GM21619 (cell line): ENCODE data around the gene SPOCK1.
"Not testable (repeated sequence)": the region's sequence is repeated elsewhere in the genome, so short reads cannot be mapped to it uniquely, and the experiment has no call there.

Experiments used
- ATAC-seq: cut with Tn5 transposase; IDR thresholded peaks from one replicate; pipeline ENCODE4 v1.9.1; 2021; ENCODE audit not compliant: unreplicated experiment

The SPOCK1 gene

DNA sequence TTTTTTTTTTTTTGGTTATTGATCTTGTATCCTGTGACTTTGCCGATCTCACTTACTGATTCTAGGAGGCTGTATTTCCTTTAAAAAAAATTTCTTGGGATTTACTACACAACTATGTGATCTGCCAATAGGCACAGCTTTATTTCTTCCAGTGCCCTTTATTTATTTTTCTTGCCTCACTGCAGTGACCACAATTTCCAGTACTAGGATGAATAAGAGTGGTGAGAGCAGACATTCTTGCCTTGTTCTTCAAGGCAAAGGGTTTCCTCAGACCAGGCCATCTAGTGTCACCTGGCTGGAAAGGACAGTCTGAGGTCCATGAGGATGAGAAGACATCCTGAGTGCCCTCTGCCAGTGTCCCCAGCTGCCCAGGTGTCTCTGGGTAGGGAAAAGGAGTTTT, 265.4 kb downstream of the SPOCK1 start:
- ATAC-seq = no peak

DNA sequence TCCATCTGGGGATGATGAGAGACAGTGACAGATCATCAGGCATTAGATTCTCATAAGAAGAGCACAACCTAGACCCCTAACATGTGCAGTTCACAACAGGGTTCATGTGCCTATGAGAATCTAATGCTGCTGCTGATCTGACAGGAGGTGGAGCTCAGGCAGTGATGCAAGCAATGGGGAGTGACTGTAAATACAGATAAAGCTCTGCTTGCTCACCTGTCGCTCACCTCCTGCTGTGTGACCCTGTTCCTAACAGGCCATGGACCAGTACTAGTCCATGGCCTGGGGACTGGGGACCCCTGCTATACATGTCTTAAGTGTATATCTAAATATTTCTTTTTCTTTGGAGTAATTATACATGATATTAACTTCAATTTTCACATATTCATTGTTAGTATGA, 265.8 kb downstream of the SPOCK1 start:
- not testable (repeated sequence) for ATAC-seq

DNA sequence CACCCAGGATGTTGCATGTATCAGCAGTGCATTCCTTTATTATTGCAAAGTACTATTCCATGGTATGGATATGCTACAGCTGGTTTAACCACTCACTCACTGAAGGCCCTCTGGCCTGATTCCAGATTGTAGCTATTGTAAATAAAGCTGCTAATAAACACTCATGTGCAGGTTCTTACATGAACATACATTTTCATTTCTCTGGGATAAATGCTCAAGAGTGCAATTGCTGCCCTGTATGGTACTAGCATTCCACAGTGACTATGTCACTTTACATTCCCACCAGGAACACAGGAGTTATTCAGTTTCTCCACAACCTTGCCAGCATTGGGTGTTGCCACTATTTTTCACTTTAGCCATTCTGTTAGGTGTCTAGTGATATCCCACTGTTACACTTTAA, 267.6 kb downstream of the SPOCK1 start:
- ATAC-seq = no peak

DNA sequence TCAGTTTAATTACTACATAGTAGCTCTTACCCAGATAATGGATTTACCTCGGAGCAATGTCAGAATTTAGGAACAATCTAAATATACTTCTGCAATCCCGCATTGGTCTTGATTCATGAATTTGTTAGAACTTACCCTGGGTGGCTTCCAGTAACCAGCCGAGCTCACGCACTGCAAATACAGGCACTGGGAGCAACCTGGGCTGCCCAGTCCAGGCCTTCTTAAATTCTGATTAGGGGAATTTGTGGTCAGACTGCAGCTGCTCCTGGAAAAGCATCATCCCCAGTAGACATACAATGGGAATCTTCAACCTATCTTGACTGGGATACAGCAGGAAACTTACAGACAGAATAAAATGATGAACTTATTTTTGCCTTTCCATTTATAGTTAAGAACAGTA, 270.3 kb downstream of the SPOCK1 start:
- ATAC-seq = no peak

DNA sequence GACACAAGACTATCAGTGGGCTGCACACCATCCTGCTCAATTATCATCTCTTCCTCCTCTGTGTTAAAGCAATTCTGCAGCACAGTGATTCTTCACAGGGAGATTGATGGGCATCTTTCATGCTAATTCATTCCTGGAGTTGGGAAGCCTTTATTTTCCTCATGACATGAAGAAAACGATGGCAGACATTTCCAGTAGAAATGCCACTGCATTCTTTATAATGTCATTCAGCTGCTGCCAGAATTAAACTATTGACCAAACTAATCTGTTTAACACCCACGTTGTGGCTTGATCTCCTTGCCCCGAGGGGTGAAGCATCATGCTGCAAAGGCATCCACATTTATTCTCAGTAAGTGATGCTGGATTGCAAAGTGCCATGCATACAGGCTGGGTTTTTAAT, 273.0 kb downstream of the SPOCK1 start:
- ATAC-seq = no peak

DNA sequence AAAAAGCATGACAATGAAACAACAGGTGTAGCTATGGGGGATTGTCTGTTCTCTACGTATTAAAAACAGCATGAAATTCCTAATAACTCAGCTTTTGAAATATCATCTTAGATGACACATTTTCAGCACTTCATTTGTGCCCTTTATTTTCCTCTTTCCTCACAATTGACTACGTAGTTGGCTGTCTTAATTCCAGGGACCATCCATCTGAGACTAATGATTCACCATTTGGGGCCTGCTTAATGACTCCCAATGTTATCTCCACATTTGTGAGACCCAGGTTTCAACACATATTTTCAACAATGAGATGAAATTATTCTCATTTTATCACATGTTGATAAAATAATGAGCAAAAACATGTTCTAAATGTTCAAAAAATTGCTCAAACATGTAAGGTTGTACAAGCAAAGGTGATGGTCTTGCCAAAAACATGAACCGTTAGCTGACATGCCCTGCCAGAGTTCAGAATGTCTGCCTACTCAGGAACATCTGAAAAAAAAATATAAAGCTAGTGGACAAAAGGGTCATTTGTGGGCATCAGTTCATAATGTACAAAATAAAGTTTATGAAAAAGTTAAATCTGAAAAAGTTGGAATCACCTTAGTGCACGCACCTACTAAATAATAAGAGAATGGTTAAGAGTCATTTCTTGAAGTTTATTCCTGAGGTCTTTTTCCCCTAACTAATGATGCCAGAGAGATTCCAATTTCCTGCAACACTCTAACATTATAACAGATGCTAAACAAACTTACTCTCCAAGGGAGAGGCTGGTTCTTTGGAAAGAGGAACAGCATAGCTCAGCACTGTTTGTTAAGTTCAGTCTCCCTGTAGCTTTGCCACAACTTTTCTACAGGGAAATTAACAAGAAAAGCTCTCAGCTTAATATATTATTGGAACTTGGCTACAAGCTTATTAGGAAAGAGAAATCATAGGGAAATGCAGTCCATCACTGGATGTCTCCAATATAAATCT, 275.5 kb downstream of the SPOCK1 start:
- ATAC-seq = no peak

DNA sequence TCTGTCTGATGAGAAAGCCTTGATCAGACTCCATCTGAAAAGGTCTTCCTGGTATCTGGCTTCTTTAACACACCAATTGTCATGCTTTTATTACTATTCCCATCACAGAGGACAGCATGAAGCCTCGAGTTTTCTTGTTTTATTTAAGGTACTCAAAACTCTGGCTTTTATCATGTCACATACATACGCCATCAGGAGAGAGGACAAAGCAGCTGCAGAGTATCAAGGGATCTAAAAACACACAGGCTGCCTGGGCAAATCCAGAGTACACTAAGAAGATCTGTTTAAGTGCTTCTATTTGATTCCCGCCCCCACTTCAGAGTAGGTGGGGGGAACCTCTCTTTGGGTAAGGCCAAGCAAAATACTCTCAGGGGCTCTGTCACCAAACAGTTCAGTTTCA, 277.2 kb downstream of the SPOCK1 start:
- ATAC-seq = no peak

DNA sequence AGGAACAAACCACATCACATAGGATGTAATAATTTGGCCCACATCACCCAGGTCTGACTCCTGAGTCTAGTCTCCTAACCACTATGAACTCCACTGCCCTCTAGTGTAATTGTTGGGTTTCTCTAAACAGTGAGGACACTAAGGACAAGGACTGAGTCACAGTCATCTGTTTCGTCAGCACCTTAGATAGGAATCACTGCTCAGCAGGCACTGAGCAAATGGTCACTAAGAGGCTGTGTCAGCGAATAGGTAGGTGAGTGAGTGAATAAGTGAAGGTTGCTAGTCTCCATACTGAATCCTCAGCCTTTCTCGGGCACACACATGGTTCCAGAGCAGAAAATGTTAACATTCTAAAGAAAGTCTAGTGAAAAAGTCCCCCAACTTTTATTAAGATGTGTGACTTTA, 278.6 kb downstream of the SPOCK1 start:
- ATAC-seq = peak; percentile 84

DNA sequence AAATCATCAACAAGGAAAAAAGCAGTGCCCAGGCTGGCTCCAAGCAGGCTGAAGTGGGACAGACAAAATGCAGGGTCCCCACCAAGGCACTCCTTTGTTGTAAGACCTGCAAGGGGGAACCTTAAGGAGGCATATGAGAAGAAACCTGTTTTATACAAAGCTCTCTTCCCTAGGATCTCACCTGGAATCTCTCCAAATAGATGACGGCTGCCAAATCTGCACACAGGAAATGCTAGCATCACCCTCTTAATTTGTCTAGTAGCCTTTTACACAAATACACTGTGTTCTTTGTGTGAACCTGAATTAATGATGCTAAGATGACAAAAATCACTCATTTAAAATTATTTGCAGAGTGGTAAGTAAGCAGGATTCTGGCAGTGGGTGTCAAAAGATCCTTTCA, 280.2 kb downstream of the SPOCK1 start:
- no peak for ATAC-seq

DNA sequence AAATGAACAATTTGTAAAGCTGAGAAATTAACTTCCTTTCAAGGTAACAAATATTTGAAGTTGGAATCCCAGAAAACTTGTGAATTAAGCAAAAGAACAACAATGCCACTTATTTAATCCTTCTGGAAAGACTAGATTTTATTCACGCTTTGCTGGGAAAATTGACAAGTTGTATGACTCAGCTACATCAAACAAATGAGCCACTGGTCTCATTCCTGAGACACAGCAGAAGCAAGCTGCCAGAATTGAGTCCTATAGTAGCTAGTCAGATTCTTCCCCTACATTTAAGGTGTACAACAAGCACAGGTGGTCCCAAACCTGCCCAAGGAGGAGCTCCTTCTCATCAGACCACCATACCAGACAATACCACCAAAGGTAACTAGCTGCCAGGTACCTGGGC, 280.7 kb downstream of the SPOCK1 start:
- no peak for ATAC-seq

DNA sequence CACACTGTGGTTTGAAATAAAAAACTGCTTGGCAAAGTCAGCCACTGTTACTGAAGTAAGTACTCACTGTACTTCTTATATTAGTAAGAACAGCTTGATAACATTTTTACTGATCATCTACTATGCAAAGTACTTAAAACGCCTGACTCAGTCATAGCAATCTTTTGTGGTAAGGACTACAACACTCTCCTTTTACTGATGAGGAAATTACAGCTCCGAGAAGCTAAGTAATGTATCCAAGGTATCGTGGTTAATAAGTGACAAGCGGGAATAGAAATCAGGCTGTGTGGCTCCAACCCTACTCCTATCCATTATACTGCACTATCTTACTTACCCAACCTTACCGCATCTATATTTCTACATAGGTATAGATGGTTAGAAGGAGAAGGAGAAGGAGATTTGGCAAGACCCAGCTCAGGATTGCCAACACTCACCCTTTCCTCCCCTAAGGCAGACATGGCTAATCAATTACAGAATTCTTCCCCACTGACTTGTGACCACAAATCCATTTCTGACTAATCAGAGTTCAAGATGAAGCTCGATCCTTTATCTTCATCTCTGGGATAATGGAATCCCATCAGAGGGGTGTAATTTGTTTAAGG, 281.4 kb downstream of the SPOCK1 start:
- ATAC-seq = no peak

DNA sequence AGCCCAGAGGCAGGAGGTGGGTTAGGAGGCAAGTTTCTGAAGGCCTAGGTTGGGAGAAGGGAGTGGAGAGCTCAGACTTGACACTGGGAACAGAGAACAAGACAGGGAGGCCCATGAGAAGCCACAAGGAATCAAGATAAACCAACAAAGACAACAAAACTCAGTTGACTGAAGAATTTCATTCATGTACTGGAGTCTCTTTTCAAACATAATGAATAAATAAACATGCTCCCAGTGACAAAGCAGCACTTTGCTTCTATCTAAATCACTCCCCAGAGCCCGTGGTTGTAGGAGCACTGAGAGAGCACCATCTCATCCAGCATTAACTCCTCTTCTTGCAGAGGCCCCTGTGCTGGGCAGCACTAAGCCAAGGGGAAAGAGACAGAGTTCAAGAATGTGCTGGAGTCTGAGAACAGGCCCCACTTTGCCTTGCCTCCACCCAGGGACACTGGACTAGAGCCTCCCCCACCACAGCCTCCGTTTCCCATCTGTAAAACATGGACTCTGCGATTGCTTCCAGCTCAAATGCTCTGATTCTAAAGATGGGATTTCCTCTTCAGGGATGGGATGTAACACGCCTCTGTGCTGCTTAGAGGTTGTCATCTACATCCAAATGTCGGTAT, 282.0 kb downstream of the SPOCK1 start:
- no peak for ATAC-seq

DNA sequence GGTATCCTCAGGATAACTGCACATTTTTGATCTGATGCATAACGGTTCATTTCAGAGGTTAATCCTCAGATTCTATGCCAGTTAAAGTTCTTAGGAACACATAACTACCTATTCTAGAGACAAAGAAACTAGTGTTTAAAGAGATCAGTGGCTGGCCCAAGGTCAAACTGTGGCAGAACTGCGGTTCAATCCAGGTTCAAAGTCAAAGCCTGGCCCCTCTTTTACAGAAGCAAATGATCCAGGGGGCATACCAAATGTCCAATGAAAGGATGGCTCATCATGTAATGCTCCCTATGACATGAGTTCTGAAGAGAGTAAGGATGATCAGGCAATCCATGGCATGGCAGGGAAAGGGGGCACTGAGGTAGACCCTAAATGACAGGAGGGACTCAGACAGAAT, 283.3 kb downstream of the SPOCK1 start:
- ATAC-seq = no peak

DNA sequence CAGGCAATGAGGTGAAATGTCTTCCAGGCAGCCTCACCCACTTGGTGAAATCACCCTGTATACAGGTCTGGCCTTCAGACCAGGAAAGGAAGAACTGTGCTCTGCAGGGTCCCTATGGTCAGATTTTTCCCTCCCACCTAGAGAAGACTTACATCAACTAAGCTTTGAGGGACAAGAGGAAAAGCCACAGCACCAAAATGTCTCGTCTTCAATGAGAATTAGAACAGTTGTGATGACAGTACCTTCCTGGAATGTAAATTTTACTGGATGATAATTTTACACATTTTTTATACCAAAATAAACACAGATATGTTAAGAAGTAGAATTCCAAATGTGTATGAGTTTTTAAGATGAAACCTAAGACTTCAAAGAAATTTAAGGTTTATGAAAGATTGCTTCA, 283.9 kb downstream of the SPOCK1 start:
- ATAC-seq = no peak

DNA sequence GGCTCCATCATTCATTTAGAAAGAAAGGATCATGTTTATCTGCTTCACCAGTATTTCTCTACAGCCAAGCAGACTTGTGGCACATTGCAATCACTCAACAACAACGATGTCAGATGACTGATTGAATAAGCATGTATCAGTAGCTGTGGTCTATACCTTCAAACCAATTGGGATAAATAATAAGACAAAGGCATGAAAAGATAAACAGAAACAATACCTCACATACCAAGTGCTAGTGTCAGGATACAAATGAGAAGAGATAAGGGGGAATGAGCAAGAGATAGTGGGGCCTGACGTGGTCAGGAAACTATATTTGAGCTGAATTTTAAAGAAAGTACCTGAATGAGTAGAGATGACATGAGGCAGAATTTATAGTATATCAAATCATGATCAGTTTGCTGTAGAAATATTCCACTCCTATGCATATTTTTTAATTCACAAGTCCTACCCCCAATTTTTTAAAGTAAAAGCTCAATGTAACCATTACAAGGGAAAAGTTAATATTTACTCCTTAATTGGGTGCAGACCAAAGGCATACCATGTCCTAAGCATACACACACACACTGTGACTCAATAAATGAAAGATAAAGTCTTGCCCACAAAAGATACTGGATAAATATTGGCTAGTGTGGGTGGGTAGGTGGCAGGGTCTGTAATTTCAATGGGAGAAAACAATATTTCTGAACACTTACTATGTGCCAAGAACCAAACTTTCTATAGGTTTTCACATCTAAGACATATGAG, 284.5 kb downstream of the SPOCK1 start:
- no peak for ATAC-seq

DNA sequence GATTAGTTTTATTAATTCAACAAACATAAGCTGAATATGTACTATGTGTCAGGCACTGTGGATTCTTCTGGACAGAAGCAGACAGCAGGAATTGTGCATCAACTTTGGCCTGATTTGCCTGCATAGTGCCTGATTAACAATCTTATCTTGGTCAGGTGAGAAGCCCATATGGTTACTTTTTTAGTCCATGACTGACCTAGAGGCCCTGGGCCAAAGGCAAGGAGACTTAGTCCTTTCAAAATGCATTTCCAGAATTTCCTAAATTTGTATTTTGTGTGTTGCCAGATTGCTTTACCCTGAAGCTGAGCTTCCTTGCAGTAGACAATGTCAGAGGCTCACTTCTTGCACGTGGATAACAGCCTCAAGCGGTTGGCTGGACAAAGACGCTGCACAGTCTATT, 286.7 kb downstream of the SPOCK1 start:
- ATAC-seq = no peak

DNA sequence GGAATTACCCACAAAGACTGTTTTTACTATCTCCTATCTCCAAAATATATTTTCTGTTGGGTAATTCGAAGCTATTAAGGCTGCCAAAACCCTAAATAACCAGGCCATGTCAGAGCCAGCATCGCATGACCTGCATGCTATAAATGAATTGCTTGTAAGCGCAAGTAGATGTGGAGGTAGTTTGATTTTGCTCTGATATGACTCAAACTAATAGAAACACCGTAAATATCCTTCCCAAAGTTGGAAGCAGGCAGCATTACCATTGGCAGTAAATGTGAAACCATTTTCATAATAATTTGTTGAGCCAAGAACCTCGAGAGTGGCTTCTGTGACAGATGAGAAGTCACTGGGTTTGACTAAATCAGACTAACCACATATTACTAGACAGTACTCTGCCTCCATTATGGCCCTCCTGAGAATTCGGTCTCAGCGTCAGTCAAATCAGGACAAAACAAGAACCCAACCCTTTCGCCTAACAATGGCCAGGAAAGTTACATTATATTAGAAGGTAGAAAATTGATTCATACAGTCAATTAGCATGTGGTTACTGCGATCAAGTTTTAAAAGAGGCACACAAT, 289.8 kb downstream of the SPOCK1 start:
- ATAC-seq = no peak

DNA sequence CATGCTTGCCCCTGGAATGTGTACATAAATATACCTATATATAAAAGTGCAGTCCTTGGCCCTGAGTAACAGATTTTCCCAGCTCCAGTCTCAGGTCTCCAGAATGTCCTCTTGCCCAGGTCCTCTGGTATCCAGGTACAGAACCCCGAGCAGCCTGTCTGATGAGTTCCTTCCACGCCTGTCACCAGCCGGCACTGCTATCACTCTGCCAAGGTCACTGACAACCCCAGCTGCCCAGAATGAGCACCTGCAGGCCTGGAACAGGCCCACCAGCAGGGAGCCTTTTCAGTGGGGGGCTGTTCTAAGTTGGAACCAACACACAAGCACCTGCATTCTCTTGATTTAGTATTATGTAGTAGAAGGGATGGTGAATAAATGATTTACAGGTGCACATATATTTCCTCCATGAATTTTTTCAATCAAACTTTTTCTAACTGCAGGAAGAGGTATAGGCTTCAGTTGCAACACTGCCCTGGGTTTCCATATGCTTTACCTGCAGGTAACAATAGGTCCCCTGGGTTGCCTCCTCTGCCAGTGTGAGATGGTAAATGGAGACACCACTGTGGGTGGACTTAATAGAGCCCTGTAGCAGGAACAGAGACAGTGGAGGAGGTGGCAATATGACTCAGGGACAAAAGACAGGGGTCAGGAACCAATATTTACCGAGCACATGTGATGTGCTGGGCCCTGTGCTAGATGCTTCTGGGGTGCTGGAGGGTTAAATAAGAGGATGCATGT, 291.9 kb downstream of the SPOCK1 start:
- no peak for ATAC-seq

DNA sequence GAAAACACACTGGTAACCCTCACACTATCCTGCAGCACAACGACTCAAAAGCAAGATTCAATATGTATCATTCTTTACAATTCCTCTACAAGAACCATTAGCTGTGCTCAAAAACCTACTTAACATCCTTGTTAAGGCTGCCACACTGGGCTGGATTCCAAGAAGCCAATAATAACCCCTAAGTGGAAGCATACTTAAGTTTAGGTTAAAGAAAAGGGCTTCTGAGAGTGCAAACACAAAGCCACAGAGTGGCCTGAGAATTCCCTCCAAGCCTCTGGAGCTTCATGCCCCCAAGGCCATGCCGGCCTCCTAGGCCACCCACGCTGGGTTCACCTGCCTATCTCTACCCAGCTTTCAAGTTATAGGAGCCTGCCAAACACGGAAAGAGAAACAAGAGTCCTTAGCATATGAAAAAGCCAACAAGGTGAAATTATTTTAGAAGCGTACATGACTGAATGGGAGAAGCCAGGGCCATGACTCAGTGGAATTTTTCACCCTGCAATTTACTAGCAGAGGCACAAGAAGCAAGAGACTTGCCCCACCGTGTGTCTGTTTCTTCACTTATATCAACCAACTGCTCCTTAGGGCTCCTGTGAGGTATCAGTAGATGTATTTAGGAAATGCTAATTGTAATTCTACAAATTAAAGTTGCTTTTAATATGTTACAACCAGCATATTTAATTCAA, 293.0 kb downstream of the SPOCK1 start:
- no peak for ATAC-seq
